CD4-positive, alpha-beta T cell treated with Interleukin-17A for 1 hour (primary cell): ENCODE measurements around the gene SUCLG2.

Experiments used
- DNase-seq: peaks from one replicate; pipeline ENCODE4 v3.0.0-alpha.2; 2020

The SUCLG2 gene

DNA sequence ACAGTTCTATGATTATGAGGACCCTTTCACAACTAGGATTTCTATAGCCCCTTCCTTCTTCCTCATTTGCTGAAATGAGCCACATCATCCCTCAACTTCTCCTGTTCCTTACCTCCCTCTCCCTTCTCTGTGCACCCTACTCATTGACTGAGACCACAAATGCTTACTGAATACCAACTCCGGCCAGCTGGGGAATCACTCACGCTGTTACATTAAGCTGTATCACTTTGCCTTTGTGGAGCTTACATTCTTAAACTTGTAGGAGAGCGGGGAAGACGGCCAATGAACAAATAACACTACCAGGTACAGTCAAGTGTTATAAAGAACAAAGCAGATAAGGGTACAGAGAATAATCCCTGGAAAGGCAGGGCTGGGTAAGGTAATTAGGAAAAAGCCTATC is 5.7 kb downstream of the SUCLG2 start:
- DNase-seq, result no peak

DNA sequence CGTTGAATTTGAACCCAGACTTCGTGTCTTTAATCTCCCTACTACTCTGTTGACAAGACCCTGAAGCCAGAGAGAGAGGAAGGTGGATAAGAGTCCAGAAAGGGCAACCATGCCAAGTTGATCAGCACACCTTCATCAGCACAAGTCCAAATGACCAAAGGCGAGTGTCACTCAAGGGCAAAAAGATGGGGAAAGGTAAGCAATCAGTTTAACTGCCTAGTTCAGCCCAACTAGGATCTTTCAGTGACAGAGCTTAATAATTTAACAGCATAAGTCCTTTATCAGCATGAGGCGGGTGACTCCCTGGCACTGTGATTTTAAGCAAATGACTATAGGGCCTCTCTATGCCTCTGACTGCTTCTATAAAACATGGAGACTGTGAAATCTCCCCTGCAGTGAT is 6.2 kb downstream of the SUCLG2 start:
- no peak for DNase-seq

DNA sequence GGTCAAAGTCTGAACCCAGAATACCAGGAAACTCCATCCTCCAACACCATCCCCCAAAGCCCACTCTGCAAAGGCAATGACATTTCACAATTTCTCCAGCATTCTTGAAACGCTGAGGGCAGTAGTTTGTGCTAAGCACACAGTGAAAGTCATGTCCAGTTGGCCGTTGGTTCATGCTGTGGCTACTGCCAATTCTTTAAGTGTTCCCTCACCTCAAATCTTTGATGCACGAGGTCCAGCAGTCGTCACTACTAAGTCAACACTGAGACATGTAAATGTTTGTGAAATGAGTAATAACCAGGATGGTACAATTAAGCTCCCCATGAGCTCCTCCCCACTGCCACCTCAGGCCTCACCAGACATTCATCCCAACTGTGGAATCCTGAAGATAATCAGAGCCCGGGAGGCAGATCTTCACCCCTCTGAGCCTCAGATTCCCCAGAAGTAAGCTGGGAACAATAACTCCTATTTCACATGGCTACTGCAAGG is 7.0 kb downstream of the SUCLG2 start:
- DNase-seq, result no peak

DNA sequence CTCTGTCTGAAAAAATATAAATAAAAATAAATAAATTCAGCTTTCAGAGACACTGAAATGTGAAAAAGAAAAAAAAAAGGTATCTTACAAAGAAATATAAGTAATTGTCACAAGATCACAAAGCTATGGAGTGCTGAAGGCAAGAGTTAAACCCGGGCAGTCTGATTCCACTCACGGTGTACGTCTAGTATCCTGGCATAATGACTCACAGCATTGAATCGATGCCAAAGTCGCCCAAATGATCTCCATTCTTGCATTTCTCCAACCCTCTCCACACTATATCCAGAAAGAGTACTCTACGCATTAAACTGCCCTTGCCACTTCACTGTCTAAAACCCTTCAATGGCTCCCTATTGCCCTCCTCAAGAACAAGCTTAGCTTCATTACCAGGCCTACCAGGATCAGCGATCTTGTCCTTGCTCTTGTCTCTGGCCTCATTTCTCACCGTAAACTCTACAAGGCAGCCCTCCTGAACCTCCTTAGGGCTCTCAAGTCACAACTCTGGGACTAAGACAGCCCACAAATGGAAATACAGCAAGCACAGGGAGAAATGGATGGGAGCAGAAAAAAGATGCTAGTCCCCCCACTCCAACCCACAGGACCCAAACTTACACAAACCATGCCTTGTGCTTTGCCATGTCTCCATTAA is 7.7 kb downstream of the SUCLG2 start:
- no peak for DNase-seq

DNA sequence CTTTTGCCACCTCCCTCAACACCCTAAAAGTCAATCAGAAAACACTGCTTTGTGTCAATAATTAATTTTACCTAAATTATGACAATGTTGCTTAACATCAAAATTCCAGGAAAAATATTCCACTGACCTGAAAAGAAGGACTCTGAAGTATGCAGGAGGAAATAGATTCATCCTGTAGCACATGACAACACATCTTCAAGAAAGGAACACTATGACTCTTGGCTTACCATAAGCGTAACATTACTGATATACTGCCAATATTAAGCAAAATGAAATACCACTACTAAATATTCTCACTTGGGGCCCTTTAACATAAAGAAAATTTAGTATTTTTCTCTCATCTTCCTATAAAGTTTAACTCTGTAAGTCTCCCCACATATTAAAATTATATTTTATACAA is 9.6 kb downstream of the SUCLG2 start:
- no peak for DNase-seq

DNA sequence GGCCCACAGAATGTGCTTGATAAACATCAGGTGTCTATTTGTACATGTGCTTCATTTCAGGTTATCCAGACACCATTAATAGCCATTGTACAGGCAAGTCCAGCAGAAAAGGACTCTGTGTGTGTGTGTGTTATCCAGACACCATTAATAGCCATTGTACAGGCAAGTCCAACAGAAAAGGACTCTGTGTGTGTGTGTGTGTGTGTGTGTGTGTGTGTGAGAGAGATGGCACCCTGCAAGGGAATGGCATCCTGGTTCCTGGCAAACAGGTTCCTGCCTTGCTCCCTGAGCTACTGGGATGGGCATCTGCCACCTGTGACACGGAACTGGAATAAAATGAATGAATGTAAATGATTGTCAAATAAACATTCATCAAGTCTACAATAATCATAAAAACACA is 11.7 kb downstream of the SUCLG2 start:
- no peak for DNase-seq

DNA sequence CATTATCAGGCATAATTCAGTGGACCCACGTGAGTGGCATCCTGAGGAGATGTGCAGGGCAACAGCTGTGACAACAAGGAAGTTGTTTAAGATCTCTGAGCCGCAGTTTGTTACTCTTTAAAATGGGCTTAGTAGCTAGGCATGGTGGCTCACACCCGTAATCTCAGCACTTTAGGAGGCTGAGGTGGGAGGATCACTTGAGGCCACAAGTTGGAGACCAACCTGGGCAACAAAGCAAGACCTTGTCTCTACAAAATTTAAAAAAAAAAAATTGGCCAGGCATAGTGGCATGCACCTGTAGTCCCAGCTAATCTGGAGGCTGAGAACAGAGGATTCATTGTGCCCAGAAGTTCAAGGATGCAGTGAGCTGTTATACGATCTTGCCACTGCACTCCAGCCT is 12.2 kb downstream of the SUCLG2 start:
- no peak for DNase-seq

DNA sequence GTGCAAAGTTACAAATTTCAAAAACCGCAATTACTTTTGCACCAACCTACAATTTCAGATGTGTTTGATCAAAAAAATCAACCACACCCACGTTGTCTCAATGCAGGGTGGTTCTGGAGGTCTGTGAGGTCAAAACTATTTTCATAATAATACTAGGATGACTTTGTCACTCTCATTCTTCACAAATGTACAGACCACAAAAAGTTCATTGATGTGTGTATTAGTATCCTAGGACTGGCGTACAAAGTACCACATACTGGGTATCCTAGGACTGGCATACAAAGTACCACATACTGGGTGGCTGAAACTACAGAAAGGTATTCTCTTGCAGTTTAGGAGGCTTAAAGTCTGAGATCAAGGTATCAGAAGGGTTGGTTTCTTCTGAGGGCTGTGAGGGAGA is 13.0 kb downstream of the SUCLG2 start:
- DNase-seq, result no peak

DNA sequence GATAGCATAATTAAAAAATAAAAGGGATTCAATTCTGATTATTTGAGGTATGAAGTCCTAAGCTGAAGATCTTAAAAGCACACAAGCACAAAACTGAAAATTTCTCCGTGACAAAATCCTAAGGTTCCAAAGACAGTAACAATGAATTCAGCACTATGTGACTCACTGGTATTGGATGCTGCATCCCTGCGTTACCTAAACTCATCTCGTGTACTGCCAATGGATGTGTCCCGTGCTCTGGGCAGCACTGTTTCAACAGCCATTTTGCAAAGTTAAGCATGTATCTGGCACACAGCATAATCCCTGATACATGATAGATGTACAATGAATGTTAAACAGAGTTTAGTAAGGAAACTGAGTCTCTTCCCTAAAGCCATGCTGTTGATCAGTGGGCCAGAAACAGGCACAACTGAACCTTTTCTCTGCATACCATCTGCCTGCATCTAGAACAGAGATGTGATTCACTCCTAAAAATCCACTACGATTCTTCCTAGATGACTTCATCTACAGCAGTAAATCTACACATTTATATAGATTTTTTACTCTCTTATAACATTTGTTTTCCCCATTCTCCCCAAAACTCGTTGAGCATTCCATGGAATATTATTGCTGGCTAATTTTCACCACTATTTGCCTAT is 14.3 kb downstream of the SUCLG2 start:
- no peak for DNase-seq

DNA sequence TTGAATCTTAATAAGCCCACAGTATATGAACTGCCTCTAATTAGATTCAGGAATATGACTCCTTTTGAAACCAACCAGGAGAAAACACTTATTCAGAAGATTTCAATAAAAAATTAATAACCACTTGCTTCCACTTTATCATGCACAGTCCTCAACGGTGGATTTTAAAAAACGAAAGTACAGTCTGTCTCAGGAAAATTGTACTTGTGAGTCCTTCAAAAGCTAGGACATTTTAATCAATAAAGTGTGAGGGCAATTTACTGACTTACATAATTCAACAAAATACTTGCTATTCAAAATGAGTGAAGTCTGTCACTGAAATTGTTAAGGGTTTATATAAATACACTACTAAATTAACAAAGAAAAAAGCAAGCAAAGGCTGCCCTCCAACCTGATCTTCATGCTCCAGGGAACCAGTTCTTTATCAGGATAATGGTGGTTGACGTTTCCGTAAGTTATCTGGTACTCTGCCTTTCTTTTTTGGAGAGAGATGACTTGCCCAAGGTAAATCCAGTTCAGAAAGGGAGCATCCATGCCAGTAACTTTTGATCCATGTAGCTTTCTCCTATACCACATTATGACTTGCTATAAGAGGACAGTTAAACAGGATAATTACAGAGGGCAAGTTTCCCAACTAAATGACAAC is 17.0 kb downstream of the SUCLG2 start:
- no peak for DNase-seq

DNA sequence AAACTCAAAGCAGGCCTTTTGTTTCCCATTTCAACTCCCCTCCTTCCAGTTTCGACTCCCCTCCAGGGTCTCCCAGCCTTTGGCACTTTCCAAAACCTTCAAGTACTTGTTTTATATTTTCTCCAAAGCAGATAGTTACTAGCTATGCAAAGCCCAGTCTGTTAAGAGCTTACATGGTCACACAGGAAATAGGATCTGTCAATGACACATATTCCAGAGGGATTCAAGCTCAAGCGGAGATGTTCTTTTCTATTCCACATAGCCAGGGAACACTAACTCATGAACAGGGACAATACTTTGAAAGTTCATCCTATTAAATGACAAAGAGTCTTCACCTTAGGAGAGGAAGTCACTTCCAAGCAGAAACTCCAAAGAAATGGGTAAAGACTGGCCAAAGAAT is 18.6 kb downstream of the SUCLG2 start:
- no peak for DNase-seq

DNA sequence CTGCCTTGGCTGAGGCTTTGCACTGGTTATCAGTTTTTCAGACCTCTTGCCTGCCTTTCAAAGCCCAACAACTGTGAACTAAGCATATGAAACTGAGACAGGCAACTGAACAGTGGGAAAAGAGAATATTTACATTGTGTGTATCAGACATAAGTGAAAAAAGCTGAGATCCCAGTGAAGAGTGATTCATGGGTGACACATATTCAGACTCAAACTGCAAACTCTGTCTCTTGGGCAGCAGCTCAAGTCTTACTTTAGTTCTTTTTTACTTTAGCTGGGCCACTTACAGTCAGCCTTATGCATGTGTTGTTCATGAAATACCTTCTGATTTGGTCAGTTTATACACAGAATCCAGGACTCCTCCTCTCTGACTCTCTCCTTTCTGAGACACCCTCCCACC is 19.2 kb downstream of the SUCLG2 start:
- no peak for DNase-seq

DNA sequence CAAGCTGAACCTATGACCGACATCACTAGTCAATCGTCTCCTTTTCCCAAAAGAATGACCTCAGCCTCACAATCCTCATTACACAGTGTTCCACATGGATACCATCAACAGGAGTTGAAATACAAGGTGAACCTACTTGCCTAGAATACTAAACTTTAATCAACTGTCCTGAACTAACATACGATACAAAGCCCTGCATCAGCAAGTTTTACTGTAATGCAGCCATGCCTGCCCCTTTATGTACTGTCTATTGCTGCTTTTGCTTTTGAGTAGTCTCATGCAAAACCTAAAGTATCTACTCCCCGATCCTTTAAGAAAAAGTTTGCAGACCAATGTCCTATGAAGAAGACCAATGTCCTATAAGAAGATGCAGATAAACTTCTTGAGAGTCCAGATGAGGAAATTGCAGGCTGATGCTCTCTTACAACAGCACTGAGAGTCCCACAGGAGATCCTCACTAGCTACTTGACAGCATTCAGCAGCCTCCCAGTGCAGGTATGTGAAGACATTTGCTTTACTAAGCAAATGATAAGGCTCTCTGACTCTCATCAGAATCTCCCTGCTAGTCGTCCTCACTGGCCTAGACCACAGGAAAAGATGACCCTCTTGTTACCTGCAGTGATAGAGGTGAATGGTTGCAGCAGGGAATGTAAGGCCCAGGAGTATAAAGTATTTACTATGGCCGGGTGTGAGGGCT is 23.6 kb downstream of the SUCLG2 start:
- no peak for DNase-seq

DNA sequence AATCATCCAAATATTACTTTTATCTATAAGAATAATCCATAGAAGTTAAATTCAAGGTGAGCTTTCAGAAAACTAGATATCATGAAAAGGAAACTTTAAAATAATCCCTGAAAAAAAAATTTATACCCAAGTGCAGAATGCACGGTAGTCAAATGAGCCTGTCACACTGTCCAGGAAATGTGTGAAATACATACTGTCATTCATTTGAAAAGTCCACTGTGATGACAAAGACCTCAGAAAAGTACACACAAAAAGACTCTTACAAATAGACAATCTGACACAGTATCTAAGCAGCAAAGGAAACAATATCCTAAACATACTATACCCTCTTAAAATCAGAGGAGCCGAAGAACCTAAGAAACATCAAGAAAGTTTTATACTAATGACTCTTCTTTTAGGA is 29.7 kb downstream of the SUCLG2 start:
- no peak for DNase-seq

DNA sequence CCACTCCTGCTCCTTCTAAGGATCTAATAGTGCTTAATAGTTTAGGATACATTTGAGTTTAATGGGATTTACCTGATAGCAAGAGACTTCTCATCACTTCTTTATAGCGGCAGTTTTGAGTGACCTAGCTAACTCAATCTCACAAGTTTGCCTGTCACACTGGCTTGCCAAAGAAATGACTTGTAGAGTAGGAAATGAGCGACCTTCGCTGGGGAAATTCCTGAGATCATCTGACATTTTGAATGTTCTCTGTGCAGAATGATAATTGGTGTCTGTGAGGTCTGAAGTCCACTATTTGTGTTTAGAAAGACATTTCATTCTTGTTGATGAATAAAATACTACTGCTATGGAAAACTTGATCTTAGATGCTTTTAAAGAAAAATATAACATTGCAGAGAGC is 30.3 kb downstream of the SUCLG2 start:
- DNase-seq, result no peak

DNA sequence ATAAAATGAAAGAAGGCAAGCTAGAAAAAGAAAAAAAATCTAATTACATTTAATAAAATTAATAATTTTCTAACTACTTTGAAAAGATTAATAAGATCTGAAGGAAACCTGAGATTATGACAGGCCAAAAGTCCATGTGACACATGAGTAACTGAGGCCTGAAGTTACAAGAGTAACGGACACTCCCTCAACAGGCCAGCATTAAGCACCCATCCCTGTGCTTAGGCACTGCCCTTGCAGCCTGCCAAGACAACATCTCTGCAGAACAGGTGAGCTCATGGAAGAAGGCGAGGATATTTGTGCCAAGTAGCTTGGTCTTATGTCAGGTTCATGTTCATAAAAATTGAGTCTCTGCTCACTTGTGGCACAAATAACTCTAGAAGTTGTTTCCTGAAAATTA is 31.8 kb downstream of the SUCLG2 start:
- DNase-seq, result no peak

DNA sequence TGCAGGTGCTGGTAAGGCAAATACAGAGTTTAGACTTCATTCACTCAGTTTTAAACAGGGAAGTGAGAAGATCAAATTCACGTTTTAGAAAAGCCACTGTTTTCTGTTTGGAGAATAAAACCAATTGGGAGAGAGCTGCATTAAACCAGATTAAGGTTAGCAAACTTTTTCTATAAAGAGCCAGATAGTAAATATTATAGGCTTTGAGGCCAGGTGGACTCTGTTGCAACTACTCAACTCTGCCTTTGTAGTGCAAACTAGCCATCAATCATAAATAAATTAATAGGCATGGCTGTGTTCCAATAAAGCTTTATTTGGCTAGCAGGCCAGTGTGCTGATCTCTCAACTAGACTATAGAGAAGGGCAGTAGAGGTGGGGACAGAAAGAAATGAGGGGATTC is 33.5 kb downstream of the SUCLG2 start:
- DNase-seq, result no peak

DNA sequence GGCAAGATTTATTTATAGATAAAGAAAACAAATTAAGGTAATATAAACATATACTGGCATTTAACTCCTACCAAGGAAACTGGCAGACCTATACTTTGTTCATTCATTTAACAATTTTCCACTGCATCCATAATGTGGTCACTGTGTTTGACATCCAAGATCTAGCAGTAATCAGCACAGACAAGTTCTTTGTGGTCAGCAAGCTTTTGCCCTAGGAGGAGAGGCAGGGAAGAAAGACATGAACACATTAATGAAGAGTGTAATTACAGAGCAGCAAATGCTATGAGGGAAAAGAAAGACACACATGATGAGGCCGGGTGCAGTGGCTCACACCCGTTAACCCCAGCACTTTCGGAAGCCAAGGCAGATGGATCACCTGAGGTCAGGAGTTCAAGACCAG is 34.4 kb downstream of the SUCLG2 start:
- no peak for DNase-seq

DNA sequence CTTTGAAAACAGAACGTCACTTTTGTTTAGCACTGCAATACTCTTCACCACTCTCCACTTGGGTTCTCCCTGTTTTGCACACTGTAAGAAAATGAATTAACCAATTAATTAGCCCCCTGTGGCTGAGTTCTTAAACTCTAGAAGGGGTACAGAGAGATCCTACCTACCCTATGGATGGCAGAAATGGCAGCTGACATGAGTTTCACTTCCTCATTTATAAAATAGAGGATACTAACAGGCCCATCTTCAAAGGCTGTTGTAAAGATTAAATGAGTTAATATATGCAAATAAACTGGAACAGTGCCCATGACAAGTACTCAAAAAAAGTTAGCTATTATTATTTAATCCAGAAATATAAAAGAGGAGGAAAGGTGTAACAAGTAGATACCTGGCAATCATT is 36.9 kb downstream of the SUCLG2 start:
- DNase-seq, result no peak

DNA sequence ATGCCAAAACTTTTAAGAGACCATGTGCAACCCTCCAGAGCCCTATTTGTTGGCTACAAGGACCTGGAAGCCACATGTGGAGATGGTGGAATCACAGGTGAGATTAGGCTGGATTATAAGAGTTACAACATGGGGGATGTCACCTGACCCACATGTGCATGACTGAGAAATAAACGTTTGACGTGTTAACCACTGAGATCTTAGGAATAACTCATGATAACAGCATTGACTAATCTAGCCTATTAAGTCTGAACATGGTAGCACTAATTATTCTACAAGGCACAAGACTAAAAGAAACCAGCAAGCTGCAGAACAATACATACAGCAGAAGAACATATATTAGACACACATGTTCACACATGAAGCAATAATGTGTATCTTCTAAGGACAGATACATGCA is 38.4 kb downstream of the SUCLG2 start:
- DNase-seq, result no peak

DNA sequence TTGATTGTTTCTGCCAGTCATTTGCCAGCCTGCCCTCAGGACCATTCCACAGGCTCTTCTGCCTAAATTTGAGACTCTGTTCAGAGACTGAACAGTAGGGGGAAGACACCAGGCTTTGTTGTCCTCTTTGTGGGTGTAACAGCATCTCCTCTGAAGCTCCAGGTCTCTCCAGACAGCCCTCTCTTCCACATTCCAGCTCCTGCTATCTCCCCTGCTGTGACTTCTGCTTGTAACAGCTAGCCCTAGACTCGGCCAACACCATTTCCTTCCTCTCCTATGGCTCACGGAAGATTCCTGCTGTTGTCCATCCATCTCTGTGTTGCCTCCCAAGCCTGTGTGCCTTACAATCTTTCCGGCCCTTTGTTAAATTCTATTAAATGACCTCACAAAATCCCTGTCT is 40.2 kb downstream of the SUCLG2 start:
- DNase-seq, result no peak

DNA sequence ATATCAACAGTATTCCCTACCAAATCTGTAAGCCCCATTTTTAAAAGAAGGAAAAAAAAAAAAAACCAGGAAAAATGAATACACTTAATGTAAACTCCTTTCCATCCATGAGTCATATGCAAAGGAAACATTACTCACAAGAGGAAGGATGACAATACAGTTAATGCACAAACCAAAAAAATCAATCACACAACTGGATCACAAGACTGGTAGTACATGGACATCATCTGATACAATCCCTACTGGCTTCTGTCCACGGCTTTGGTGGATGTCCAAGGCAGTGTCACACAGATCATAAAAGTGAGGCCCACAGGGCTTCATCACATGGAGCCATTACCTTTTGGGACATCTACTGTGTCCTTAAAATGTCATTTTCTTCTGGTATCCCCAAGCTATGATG is 44.0 kb downstream of the SUCLG2 start:
- no peak for DNase-seq

DNA sequence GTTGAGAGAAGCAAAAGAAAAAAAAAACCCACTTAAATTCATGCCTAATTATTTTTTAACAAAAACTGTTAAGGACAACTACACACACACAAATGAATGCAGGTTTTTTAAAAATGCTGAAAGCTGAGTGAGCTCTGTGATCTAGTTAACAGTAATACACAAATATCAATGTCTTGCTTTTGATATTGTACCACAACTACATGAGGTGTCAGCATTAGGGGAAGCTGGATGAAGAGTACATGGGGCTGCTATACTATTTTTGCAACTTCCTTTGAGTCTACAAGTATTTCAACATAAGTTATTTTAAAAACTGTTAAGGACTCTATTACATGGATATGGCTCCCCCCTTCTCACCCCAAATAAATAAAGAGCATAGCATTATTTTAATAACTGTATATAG is 44.7 kb downstream of the SUCLG2 start:
- no peak for DNase-seq

DNA sequence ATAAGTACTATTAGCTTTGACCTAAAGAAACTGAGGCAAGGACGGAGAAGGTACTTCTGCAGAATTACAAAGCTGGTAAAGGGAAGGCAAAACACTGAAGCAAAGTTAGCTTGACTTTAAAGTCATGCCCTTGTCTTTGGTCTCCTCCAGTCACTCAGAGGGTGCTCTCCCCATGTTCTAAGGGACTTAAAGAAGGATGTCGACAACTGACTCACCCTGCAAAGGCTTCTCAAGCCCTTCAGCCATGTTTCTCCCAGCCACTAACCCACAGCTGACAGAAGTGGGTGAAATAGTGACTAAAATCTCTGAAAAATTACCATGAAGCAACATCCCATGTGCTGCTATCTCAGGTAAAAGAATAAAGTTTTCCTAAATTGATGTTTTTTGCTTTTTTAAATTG is 46.4 kb downstream of the SUCLG2 start:
- DNase-seq, result no peak
